Measurements from ENCODE around the gene SCN8A.

The SCN8A gene

GRCh38 chr12:51809193-51809592, 218.2 kb downstream of the SCN8A start:
- H3K27ac ChIP-seq (replicated peaks), result no peak overlapping the region
- TF ChIP-seq SPI1 (IDR thresholded peaks at IDR 0.05; ENCODE audit: borderline replicate concordance, low read depth), result no peak
- no peak for TF ChIP-seq CTCF (IDR thresholded peaks at IDR 0.05; ENCODE audit: insufficient read depth, low read length)
- no peak for TF ChIP-seq GABPA (IDR thresholded peaks at IDR 0.05; ENCODE audit: low read depth)
- TF ChIP-seq POLR2AphosphoS5 (IDR thresholded peaks at IDR 0.05; ENCODE audit: low read depth), result no peak
- no peak for TF ChIP-seq REST (IDR thresholded peaks at IDR 0.05; ENCODE audit: insufficient replicate concordance, low read depth)
- H3K4me3 ChIP-seq (replicated peaks; ENCODE audit: insufficient read depth, low read length), result no peak overlapping the region
- H3K27me3 ChIP-seq (ENCODE audit: insufficient read depth, poor library complexity, severe bottlenecking), result peaks cover 10% of the 10 kb centered on the region
- DNase-seq (ENCODE audit: low read depth in 1 of 2, low spot score in 1 of 2), result no peak

GRCh38 chr12:51811203-51812202, 220.5 kb downstream of the SCN8A start:
- peaks cover 27% of the 10 kb centered on the region for H3K27me3 ChIP-seq (ENCODE audit: insufficient read depth, poor library complexity, severe bottlenecking)
- no peak for TF ChIP-seq POLR2AphosphoS5 (IDR thresholded peaks at IDR 0.05; ENCODE audit: low read depth)
- peak; percentile 66 for TF ChIP-seq SPI1 (IDR thresholded peaks at IDR 0.05; ENCODE audit: borderline replicate concordance, low read depth)
- DNase-seq (ENCODE audit: low read depth in 1 of 2, low spot score in 1 of 2), result no peak
- H3K27ac ChIP-seq (replicated peaks), result no peak overlapping the region
- no peak overlapping the region for H3K4me3 ChIP-seq (replicated peaks; ENCODE audit: insufficient read depth, low read length)

- no peak overlapping the region for H3K4me3 ChIP-seq (replicated peaks; ENCODE audit: insufficient read depth, low read length)
- DNase-seq (ENCODE audit: low read depth in 1 of 2, low spot score in 1 of 2), result no peak
- no peak overlapping the region for H3K27ac ChIP-seq (replicated peaks)
- H3K27me3 ChIP-seq (ENCODE audit: insufficient read depth, poor library complexity, severe bottlenecking), result peaks cover 33% of the 10 kb centered on the region
- TF ChIP-seq CTCF (IDR thresholded peaks at IDR 0.05; ENCODE audit: insufficient read depth, low read length) (no peak), SPI1 (IDR thresholded peaks at IDR 0.05; ENCODE audit: borderline replicate concordance, low read depth) (no peak), GABPA (IDR thresholded peaks at IDR 0.05; ENCODE audit: low read depth) (no peak), POLR2AphosphoS5 (IDR thresholded peaks at IDR 0.05; ENCODE audit: low read depth) (no peak), REST (IDR thresholded peaks at IDR 0.05; ENCODE audit: insufficient replicate concordance, low read depth) (no peak)
Observed at GRCh38 chr12:51812871-51813270, 221.8 kb downstream of the SCN8A start.

GRCh38 chr12:51813931-51814310, 222.9 kb downstream of the SCN8A start:
- H3K27me3 ChIP-seq (ENCODE audit: insufficient read depth, poor library complexity, severe bottlenecking), result peaks cover 38% of the 10 kb centered on the region
- TF ChIP-seq POLR2AphosphoS5 (IDR thresholded peaks at IDR 0.05; ENCODE audit: low read depth) (no peak), CTCF (IDR thresholded peaks at IDR 0.05; ENCODE audit: insufficient read depth, low read length) (no peak), SPI1 (IDR thresholded peaks at IDR 0.05; ENCODE audit: borderline replicate concordance, low read depth) (no peak)
- H3K4me3 ChIP-seq (replicated peaks; ENCODE audit: insufficient read depth, low read length), result no peak overlapping the region
- DNase-seq (ENCODE audit: low read depth in 1 of 2, low spot score in 1 of 2), result no peak
- no peak overlapping the region for H3K27ac ChIP-seq (replicated peaks)

All from HL-60 (cell line).